M059J (cell line): ENCODE results near the gene CES3. TPM values are rescaled to one million over a fixed set of nuclear protein-coding genes. Genes with fewer than 3 reads are reported as not detected.

Experiments
- DNase-seq: peaks from one replicate; pipeline ENCODE4 v3.0.0-alpha.2; 2012; ENCODE audit warnings: low read depth
- total RNA-seq: library from RNA; depleted of rRNA; stranded (reverse); fragments of >200 nt; shearing (Covaris generic); gene quantifications from 2 replicates; pipeline ENCODE4 v1.2.3, GENCODE V29; 2014; rRNA removed

The CES3 gene
- total RNA-seq, 1 experiment from 2014 or later: 1.0 TPM

GRCh38 chr16:67006930-67007658 lies 46.0 kb downstream of the CES3 start:
- peak; percentile 29 for DNase-seq

- DNase-seq: no peak
Measured at GRCh38 chr16:67009158-67009557, 48.1 kb downstream of the CES3 start.

- DNase-seq: no peak
Measured at GRCh38 chr16:67011274-67011673, 50.2 kb downstream of the CES3 start.

GRCh38 chr16:67013233-67013822 lies 52.3 kb downstream of the CES3 start:
- DNase-seq: no peak

GRCh38 chr16:67013823-67014633 lies 53.0 kb downstream of the CES3 start:
- peak; percentile 54 for DNase-seq

GRCh38 chr16:67014634-67015312 lies 53.7 kb downstream of the CES3 start:
- no peak for DNase-seq

GRCh38 chr16:67015313-67015731 lies 54.3 kb downstream of the CES3 start:
- DNase-seq: peak; percentile 27

GRCh38 chr16:67016143-67016542 lies 55.1 kb downstream of the CES3 start:
- no peak for DNase-seq

- DNase-seq: no peak
Measured at GRCh38 chr16:67016681-67017420, 55.8 kb downstream of the CES3 start.

GRCh38 chr16:67017421-67017750 lies 56.3 kb downstream of the CES3 start:
- DNase-seq: no peak

GRCh38 chr16:67017810-67018488 lies 56.9 kb downstream of the CES3 start:
- peak; percentile 95 for DNase-seq

GRCh38 chr16:67019171-67019570 lies 58.1 kb downstream of the CES3 start:
- DNase-seq: no peak

GRCh38 chr16:67021321-67021720 lies 60.3 kb downstream of the CES3 start:
- no peak for DNase-seq

- DNase-seq: no peak
Measured at GRCh38 chr16:67022531-67023214, 61.6 kb downstream of the CES3 start.

GRCh38 chr16:67023689-67024088 lies 62.6 kb downstream of the CES3 start:
- DNase-seq: no peak

Other genes starting within 250 kb of the CES3 start
- gene DYNC1LI2, start 209.7 kb upstream of the CES3 start, total RNA-seq: 79.5 and 92.4 TPM in 2 replicates
- not detected in 2 replicates for gene TERB1, start 159.7 kb upstream of the CES3 start, total RNA-seq
- gene NAE1, start 130.3 kb upstream of the CES3 start, total RNA-seq: 91.2 and 127 TPM in 2 replicates
- not detected in 2 replicates for gene CA7, start 116.9 kb upstream of the CES3 start, total RNA-seq
- 4.2 and 15.1 TPM in 2 replicates for gene PDP2, start 80.8 kb upstream of the CES3 start, total RNA-seq
- not detected in 2 replicates for gene CDH16, start 42.4 kb upstream of the CES3 start, total RNA-seq
- gene RRAD, start 35.7 kb upstream of the CES3 start, total RNA-seq: 3.2 and 9.4 TPM in 2 replicates
- gene CIAO2B, start 26.9 kb upstream of the CES3 start, total RNA-seq: 183 and 280 TPM in 2 replicates
- gene CES2, start 25.8 kb upstream of the CES3 start, total RNA-seq: 15.9 and 26.6 TPM in 2 replicates
- gene CES4A, start 27.3 kb downstream of the CES3 start, total RNA-seq: not detected in 2 replicates
- 86.5 and 111 TPM in 2 replicates for gene CBFB, start 67.9 kb downstream of the CES3 start, total RNA-seq
- gene PHAF1, start 148.7 kb downstream of the CES3 start, total RNA-seq: 16.0 and 18.7 TPM in 2 replicates
- 43.9 and 82.1 TPM in 2 replicates for gene B3GNT9, start 189.7 kb downstream of the CES3 start, total RNA-seq
- 33.3 and 44.0 TPM in 2 replicates for gene TRADD, start 198.6 kb downstream of the CES3 start, total RNA-seq
- gene FBXL8, start 198.7 kb downstream of the CES3 start, total RNA-seq: 6.2 and 8.6 TPM in 2 replicates
- gene HSF4, start 203.5 kb downstream of the CES3 start, total RNA-seq: 0.49 and 4.1 TPM in 2 replicates
- gene NOL3, start 209.3 kb downstream of the CES3 start, total RNA-seq: 29.1 and 58.9 TPM in 2 replicates
- gene MATCAP1, start 222.7 kb downstream of the CES3 start, total RNA-seq: 7.7 and 13.7 TPM in 2 replicates
- gene EXOC3L1, start 228.9 kb downstream of the CES3 start, total RNA-seq: 0.54 and 1.4 TPM in 2 replicates
- 95.7 and 106 TPM in 2 replicates for gene E2F4, start 230.9 kb downstream of the CES3 start, total RNA-seq
- gene ELMO3, start 237.9 kb downstream of the CES3 start, total RNA-seq: 0.62 and 1.2 TPM in 2 replicates